CD4-positive, alpha-beta T cell treated with Interleukin-10 for 1 hour (primary cell): Measurements from ENCODE around the gene RABGGTB.
"Not testable (repeated sequence)": the region's sequence is repeated elsewhere in the genome, so short reads cannot be mapped to it uniquely, and the experiment has no call there.

Experiments used
- DNase-seq: peaks from one replicate; pipeline ENCODE4 v3.0.0-alpha.2; 2020

Gene RABGGTB

GRCh38 chr1:75785983-75786853 is at the start of gene RABGGTB:
RABGGTB (plus strand) TSS chr1:75786256; CDS start chr1:75786272, 16 bp downstream.
- DNase-seq, result peak; percentile 96

- no peak for DNase-seq
These were observed 43.9 kb upstream of the RABGGTB start for GRCh38 chr1:75742047-75742625.

GRCh38 chr1:75745276-75745675 is 40.8 kb upstream of the RABGGTB start:
- DNase-seq, result no peak

GRCh38 chr1:75757210-75757609 is 28.8 kb upstream of the RABGGTB start:
- not testable (repeated sequence) for DNase-seq

- not testable (repeated sequence) for DNase-seq
These were observed 27.5 kb upstream of the RABGGTB start for GRCh38 chr1:75758543-75758942.

GRCh38 chr1:75764057-75764655 is 21.9 kb upstream of the RABGGTB start:
- DNase-seq, result no peak

- no peak for DNase-seq
These were observed 20.2 kb upstream of the RABGGTB start for GRCh38 chr1:75765697-75766355.

- DNase-seq, result no peak
These were observed 18.0 kb upstream of the RABGGTB start for GRCh38 chr1:75768016-75768415.

- DNase-seq, result no peak
These were observed 15.3 kb upstream of the RABGGTB start for GRCh38 chr1:75770761-75771160.

- DNase-seq, result no peak
These were observed 14.1 kb upstream of the RABGGTB start for GRCh38 chr1:75771978-75772377.

- not testable (repeated sequence) for DNase-seq
These were observed 8.2 kb upstream of the RABGGTB start for GRCh38 chr1:75777812-75778211.

GRCh38 chr1:75778694-75779093 is 7.4 kb upstream of the RABGGTB start:
- DNase-seq, result not testable (repeated sequence)

- not testable (repeated sequence) for DNase-seq
These were observed 5.9 kb upstream of the RABGGTB start for GRCh38 chr1:75780183-75780582.

- not testable (repeated sequence) for DNase-seq
These were observed 2.1 kb upstream of the RABGGTB start for GRCh38 chr1:75783920-75784319.

GRCh38 chr1:75785320-75785982 is 605 bp upstream of the RABGGTB start:
- DNase-seq, result no peak

GRCh38 chr1:75786901-75787493 is 941 bp downstream of the RABGGTB start:
- DNase-seq, result no peak

GRCh38 chr1:75787524-75787923 is 1.5 kb downstream of the RABGGTB start:
- DNase-seq, result peak; percentile 19

- DNase-seq, result no peak
These were observed 3.9 kb downstream of the RABGGTB start for GRCh38 chr1:75789988-75790387.

- no peak for DNase-seq
These were observed 5.0 kb downstream of the RABGGTB start for GRCh38 chr1:75791022-75791421.

GRCh38 chr1:75792091-75792490 is 6.0 kb downstream of the RABGGTB start:
- no peak for DNase-seq

GRCh38 chr1:75794382-75794781 is 8.3 kb downstream of the RABGGTB start:
- no peak for DNase-seq

- DNase-seq, result no peak
These were observed 9.7 kb downstream of the RABGGTB start for GRCh38 chr1:75795703-75796193.
